Adipose tissue (tissue), 3 donors: ENCODE results near the gene GPBAR1. TPM values are rescaled to one million over a fixed set of nuclear protein-coding genes. Genes with fewer than 3 reads are reported as not detected.

Experiments
- polyA plus RNA-seq, 3 donors: library from polyadenylated mRNA; stranded (reverse); fragments of 200-250 nt; gene quantifications; one replicate each; pipeline ENCODE4 v1.2.3, GENCODE V29; 2013
- donor health status: healthy with polysubstance abuse.
- donor health status: Bipolar disorder and iron deficiency.
- donor health status: healthy.

GPBAR1 gene
- polyA plus RNA-seq, 3 donors = 1.9 to 75.3 (median 29.4) TPM

Other genes starting within 250 kb of the GPBAR1 start
- under 1 TPM in 2 of 3 donors, not detected in 1; 0.07 to 0.40 TPM for gene RUFY4, start 191.8 kb upstream of the GPBAR1 start, polyA plus RNA-seq
- gene CXCR2, start 135.0 kb upstream of the GPBAR1 start, polyA plus RNA-seq = 10 to 100 TPM in 1 of 3 donors, 1 to 10 TPM in 1, under 1 TPM in 1; 0.20 to 10.8 (median 8.1) TPM
- gene CXCR1, start 94.1 kb upstream of the GPBAR1 start, polyA plus RNA-seq = 1 to 10 TPM in 2 of 3 donors, under 1 TPM in 1; 0.09 to 7.9 (median 6.6) TPM
- 100 to 1,000 TPM in 2 of 3 donors, 10 to 100 TPM in 1; 65.3 to 309 (median 256) TPM for gene ARPC2, start 43.8 kb upstream of the GPBAR1 start, polyA plus RNA-seq
- 100 to 1,000 TPM in 2 of 3 donors, 10 to 100 TPM in 1; 64.6 to 142 (median 105) TPM for gene AAMP, start 9.1 kb downstream of the GPBAR1 start, polyA plus RNA-seq
- gene PNKD, start 9.5 kb downstream of the GPBAR1 start, polyA plus RNA-seq = 100 to 1,000 TPM in 1 of 3 donors, 10 to 100 TPM in 2; 45.0 to 113 (median 80.3) TPM
- gene TMBIM1, start 31.5 kb downstream of the GPBAR1 start, polyA plus RNA-seq = 100 to 1,000 TPM; 127 to 507 (median 227) TPM
- gene CATIP, start 95.8 kb downstream of the GPBAR1 start, polyA plus RNA-seq = under 1 TPM in 2 of 3 donors, not detected in 1; 0.10 to 0.67 TPM
- gene SLC11A1, start 121.3 kb downstream of the GPBAR1 start, polyA plus RNA-seq = 10 to 100 TPM in 1 of 3 donors, 1 to 10 TPM in 2; 5.6 to 59.0 (median 7.0) TPM
- 100 to 1,000 TPM in 2 of 3 donors, 10 to 100 TPM in 1; 72.0 to 134 (median 132) TPM for gene CTDSP1, start 138.9 kb downstream of the GPBAR1 start, polyA plus RNA-seq
- gene VIL1, start 158.1 kb downstream of the GPBAR1 start, polyA plus RNA-seq = 1 to 10 TPM in 1 of 3 donors, under 1 TPM in 1, not detected in 1; 0.15 to 9.2 TPM